Fibroblast of upper back skin (primary cell): ENCODE data around the gene TUB.

ENCODE experiments used
- DNase-seq: peaks from one replicate; pipeline ENCODE4 v3.0.0-alpha.2; 2013

TUB gene

DNA sequence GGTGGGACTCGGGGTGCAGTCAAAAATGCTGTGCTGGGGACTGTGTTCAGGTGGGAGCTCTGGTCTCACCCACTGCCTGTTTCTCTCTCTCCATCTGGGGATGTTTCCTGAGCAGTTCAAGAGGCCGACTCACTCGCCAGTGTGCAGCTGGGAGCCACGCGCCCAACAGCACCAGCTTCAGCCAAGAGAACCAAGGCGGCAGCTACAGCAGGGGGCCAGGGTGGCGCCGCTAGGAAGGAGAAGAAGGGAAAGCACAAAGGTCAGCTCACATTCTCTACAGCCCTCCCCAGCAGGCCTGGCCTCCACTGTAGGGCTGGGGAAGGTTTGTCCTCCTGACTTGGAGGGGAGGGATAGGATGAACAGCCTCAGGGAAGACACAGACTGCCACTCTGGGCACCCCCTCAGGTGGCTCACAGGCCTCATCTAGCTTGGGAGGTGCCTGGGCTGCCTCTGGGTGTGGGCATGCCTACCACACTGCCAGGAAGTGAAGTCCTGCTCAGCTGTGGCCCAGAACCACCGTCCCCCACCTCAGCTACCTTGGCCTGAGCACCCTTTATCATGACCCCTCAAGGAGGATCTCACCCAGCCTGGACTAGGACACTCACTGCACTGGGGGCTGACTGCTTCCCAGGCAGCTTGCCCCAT, 13.0 kb downstream of the TUB start:
- DNase-seq = no peak

DNA sequence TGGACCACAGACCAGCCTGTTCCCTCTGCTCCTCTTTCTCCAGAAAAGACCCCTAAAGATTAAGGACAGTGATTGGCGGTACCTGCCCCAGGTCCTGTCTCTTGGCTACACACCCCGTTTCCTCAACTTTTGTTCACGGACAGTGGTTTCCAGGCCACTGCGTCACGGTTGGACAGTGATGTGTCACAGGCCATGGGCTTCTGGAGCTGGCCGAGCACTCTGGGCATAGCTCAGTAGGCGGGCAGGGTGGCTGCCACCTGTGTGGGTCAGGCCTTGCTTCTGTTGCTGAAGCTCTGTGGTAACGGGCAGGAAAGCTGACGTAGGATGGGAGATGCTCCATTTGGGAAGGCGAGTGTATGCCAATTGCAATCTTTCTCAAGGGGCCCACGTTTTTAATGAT, 13.6 kb downstream of the TUB start:
- no peak for DNase-seq

DNA sequence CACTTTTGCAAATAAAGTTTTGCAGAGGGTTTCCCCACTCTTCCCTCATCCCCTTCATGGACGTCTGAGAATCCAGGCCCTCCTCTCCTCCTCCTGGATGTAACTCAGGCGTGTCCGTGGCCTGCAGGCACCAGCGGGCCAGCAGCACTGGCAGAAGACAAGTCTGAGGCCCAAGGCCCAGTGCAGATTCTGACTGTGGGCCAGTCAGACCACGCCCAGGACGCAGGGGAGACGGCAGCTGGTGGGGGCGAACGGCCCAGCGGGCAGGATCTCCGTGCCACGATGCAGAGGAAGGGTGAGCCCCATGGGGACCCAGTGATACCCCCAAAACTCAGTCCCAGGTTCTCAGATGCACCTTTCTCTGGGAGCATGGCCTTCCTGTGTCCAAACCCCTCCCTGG, 14.4 kb downstream of the TUB start:
- no peak for DNase-seq

DNA sequence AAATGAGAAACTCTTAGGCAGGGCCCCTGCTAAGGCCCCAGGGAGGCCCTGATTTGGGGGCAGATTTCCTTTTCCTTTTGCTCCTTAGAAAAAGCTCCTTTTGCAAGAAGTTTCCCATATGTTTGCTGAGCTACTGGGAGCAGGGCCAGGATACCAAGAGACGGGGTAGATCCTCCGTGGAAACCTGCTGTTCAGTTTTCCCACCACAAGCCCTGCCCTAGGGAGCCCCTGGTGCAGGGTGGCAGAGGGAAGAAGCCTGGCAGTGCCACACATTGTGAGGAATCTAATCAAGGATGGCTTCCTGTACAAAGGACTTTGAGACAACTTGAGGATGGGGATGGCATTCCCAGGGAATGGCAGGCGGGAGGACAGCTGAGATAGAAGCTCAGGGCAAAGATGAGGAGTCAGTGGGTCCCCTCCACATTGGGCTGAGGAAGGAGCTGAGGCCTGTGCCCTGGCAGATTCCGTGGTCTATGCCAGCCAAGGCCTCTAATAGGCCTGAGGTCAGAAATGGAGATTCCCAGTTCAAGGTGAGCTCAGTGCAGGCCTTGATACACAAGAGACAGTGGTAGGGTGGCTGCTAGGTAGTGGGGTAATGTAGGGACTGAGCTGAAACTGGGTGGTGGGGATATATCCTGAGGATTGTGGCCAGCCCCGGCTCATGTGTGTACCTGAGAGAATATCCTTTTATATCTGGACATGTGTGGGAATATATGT, 15.0 kb downstream of the TUB start:
- DNase-seq = no peak

DNA sequence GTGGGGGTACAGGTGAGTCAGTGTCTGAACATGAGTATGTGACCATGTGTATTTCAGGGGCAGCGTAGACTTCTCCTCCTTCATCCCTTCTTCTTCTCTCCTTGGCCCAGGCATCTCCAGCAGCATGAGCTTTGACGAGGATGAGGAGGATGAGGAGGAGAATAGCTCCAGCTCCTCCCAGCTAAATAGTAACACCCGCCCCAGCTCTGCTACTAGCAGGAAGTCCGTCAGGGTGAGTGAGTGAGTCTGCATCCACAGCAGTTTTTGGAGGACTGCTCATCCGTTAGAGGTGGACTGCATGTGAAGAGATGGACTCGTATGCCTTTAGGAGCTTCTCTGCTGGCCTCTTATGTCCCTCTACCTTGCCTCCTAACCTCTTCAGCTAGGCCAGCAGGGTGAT, 15.6 kb downstream of the TUB start:
- no peak for DNase-seq

DNA sequence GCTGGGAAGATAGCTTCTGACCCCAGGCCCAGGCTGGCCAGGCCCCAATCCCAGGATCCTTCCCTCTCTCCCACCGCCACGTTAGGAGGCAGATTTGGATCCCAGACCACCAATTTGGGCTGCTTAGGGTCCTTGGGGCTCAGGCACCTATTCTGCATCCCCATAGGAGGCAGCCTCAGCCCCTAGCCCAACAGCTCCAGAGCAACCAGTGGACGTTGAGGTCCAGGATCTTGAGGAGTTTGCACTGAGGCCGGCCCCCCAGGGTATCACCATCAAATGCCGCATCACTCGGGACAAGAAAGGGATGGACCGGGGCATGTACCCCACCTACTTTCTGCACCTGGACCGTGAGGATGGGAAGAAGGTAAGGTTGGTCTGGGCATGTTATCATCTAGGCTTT, 16.1 kb downstream of the TUB start:
- DNase-seq = no peak

DNA sequence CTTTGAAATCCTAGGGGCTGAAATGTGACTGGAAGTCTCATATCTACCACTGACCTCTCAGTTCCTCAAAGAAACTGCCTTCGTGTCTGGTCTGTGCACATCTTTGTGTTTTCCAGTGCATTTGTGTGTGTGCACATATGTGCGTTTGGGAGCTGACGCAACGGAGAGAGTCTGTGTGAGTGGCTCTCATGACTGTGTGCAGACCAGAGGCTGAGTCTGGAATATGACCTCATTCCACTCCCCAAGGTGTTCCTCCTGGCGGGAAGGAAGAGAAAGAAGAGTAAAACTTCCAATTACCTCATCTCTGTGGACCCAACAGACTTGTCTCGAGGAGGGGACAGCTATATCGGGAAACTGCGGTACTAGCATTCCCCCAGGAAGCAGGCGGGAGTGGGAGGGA, 16.5 kb downstream of the TUB start:
- peak; percentile 54 for DNase-seq

DNA sequence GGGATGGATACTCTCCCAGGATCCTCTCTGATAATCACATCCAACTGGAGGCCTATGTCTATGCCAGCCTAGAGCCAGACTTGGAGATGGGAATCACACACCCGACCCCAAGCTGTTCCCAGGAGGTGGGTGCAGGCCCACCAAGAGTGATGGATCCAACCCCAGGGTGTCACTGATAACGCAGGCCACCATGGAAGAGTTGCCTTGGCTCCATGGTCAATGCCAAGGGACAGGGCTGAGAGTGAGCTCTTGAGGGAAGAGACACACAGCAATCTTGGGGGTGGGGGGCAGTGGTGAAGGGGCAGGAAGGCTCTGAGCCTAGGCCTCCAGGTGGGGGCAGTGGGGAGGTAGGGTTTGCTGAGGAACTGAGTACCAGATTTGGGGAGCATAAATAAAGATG, 16.9 kb downstream of the TUB start:
- no peak for DNase-seq

DNA sequence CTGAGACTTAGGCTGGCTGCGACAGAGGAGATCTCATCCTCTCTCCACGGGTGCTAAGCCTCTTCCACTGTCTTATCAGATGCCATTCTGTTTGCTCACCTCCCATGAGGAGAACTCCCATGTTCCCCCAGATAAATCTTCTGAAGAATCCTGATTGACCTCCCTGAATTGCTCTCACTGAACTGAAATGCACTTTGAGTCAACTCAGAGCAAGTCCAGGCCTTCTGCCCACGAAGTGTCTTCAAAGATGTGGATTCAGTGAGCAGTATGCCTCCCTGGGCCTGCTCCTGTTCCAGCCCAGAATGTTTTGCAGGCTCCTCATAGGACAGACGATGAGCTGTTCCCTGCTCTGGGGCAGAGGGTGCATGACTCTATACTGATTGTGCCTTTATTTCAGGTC, 17.4 kb downstream of the TUB start:
- peak; percentile 81 for DNase-seq

DNA sequence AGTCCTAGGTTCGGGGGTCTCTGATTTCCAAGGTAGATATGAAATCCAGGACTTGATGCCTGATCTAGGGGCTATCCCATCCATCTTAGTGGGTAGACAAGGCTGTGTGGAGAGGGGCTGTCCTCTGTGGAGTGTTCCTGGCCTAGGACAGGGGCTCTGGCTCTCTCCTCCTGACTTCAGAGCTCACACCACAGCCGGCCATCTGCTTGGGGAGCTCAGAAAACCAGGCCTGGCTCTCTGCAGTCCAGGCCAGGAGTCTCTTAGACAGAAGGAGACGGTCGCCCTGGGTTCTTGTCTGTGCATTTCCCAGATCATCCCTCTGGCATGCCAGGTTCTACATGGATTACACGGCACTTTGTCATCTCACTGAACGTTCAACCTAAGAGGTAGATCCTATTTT, 17.9 kb downstream of the TUB start:
- DNase-seq = peak; percentile 31

DNA sequence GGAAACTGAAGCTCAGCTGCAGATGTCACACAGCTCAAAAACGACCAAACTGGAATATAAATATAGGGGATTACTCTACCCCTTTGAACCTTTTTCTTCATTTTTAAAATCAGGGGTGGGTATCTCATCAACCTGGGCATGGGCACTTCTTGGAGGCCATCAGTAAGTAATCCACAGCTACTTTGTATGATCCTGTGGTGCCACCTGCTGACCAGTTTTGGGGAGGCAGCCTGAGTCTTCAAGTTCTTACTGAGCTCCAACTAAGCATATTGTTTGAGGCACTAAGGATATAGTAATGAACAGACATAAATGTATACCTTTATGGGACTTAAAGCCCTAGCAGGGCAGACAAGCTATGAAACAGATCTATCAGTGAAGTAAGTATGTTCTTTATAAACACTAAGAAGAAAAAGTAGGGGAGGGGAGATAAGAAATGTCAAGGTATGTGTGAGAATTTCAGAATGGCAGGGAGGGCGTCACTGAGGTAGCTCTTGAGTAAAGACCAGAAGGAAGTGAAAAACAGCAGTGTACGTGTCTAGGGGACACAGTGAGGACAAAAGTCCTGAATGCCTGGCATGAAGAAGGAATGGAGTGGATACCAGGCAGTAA, 18.4 kb downstream of the TUB start:
- DNase-seq = peak; percentile 77

DNA sequence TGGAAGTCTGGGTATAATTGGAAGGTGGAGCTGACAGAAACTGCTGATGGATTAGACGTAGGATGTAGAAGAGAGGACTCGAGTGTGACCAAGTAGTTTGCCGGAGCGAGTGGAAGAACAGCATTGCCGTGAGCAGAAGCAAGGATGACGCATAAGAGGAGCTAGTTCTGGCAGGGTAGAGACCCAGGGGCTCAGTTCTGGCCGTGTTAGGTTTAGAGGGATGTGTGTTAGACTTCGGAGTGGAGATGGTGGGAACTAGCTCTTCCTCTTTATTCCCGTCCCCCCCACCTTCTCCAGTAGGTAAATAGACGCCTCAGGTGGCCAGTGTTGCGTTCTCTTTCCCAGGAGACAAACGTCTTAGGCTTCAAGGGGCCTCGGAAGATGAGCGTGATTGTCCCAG, 19.1 kb downstream of the TUB start:
- DNase-seq = no peak

DNA sequence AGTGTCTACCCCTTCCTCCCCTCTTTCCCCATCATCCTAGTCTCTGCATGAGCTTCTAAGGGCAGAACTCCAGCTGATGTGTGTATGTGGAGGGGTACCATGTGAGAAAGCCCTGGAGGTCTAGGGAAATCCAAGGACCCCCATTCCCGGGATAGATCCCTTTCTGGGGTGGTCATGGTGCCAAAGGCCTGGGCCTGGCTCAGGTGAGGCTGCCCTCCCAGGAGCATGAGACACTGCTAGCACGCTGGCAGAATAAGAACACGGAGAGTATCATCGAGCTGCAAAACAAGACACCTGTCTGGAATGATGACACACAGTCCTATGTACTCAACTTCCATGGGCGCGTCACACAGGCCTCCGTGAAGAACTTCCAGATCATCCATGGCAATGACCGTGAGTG, 19.6 kb downstream of the TUB start:
- DNase-seq = no peak

DNA sequence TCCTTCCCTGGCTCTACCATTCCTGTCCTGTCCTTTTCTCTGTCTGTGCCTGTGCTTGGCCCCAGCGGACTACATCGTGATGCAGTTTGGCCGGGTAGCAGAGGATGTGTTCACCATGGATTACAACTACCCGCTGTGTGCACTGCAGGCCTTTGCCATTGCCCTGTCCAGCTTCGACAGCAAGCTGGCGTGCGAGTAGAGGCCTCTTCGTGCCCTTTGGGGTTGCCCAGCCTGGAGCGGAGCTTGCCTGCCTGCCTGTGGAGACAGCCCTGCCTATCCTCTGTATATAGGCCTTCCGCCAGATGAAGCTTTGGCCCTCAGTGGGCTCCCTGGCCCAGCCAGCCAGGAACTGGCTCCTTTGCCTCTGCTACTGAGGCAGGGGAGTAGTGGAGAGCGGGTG, 20.4 kb downstream of the TUB start:
- DNase-seq = no peak

DNA sequence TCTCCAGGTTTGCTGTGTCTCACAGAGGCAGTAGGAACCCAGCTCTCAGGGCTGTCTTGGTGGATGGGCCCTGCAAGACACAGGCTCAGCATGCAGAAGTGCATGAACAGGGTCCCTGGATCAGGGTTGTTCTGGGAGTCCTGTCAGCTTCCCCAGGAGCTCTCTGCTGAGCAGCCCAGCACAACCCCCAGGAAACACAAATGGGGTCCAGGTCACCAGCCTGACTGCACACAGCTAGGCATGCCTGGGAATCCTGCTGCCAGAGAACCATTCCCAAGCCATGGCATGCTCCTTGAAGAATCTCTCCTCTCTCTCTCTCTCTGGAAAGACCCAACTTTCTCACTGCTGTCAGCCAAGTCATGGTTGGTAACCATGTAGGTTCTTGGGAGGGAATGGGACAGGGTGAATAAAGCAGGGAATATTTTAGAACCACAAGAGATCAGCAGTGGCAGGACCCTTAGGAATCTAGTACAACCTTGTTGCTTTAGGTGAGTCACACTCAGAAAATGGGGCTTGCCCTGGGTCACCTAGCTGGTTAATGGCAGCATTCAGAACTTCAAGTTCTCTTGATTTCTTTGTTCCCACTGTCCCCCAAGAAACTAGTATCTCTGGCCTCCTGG, 21.4 kb downstream of the TUB start:
- no peak for DNase-seq

DNA sequence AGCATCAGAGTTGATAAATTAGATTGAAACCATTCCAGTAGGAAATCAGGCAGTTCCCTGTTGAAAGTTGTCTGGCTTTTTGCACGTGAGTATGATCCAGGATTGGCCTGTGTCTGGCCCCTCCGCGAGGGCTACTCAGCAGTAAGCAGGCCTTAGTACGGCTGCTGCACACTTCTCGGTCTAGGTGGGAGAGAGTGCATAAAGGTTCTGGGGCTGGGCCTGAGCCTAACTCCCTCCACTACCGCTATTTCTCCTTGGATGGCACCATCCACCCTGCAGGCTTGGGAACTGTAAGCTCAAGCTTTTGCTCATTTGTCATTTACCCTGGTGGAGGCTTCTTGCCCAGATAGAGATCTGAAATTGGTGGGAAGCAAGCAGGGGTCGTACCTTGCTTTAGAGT, 22.0 kb downstream of the TUB start:
- no peak for DNase-seq

DNA sequence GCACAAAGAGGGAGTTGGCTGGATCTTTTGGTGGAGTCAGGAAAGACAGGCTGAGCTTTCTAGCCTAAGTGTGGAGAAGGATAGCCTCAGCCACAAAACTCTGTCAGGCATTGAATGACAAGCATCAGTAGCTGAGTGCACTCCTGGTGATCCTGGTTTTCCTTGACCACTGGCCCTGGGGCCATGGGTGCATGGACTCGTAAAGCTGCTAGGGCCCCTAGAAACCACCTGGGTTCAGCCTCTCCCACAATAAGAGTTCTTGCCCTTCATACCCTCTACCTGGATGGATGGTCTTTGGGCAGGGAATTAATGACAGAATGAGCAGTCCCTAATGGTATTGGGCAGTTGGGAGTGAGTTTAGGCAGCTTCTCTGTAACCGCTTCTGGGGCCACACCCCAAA, 22.9 kb downstream of the TUB start:
- no peak for DNase-seq

DNA sequence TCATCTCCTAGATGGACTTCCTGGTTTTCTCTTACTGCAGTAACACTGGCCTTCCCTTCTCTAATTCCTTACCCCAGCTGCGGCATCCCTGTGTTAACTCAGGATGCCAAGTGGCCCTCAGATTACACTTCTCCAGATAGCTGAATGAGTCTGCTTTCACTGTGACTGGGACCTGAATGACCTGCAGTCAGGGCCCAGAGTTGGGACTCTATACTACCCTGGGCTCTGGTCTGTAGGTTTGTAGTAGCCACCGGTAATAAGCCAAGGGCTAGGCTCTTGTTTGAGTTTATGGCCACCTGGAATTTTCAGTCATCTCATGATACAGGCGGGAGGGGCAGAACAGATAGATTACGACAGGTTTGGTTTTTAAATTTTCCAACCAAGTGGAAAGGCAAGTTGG, 24.1 kb downstream of the TUB start:
- no peak for DNase-seq

DNA sequence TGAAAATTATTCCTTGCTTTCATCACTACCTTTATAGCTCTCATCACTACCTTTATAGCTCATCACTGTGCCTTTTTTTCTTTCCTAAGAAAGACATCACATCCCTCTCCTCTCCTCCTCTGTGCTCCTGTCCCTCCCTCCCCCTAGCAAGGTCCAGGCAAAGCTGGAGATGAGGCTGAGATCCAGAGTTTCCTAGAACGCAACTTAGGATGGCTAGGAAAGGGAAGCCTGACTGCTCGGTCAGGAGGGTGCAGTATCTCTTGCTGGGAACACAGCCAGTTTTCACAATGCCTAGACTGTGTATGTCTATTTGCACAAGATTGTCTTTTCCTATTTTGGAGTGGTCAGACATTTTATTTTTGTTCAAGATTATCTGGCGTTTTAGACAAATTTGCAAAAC, 24.7 kb downstream of the TUB start:
- no peak for DNase-seq

DNA sequence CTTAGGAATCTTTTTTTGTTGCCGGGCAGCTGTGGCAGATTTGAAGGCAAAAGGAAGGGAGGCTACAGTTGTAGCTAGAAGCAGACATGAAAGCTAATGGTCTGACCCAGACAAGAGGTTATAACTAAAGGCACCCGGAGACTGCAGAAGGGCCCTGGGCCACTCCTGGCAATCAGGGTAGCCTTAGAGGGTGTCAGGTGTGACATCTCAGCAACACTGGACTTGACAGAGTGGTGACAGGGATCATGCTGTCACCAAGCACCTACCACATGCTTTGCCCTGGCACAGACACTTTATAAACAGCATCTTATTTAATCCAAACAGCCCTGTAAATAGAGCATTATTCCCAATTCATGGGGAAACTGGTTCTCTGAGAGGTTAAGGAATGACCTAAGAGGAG, 25.7 kb downstream of the TUB start:
- DNase-seq = no peak

DNA sequence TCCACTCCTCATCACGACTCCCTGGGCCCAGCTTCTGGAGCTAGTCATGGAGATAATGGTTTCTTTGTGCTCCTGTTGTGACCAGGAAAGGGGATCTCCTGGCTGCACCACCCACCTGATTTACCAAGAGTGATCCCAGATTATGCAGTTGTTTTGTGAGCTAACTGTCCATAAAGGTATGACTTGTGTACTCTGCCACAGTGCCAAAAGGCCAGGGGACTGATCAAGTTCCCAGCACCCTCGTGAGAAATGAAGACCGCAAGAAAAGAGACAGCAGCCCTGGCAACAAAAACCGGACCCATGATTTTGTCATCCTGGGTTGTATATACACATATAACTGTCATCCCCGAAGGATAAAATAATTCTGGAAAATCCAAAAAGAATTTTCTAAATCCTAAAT, 26.6 kb downstream of the TUB start:
- DNase-seq = no peak

DNA sequence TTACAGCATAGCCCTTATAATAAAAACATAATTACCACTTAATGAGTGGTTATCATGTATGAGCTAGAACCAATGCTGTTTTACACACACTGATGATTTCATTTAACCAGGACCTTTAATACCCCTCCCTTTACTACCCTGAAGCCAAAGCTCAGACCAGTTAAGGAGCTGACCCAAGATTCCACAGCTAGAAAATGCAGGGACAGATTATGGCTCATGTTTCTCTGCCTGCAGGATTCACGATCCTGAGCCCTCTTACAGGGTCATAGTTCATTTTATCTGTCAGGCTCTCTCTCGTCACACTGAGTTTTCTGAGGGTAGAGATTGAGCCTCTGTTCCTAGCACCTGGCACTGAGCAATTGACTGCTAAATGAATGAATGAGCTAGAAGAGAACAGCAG, 27.4 kb downstream of the TUB start:
- DNase-seq = no peak

DNA sequence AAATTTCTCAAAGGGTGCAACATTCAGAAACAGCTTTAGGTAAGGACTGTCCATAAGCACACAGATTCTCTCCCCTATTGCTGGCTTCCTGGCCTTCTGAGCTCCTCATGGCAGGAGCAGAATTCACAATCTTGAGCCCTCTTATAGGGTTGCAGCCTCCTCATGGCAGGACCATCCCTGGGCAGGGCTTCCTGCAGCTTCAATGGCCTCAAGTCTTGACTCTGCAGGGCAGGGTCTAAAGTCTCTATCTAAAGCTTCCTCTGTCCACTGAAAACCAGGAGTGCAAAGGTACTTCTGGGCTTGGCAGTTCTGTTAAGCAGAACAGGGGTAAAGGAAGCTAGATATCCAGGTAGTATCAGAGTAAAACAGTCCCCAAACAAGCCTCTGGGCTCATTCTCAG, 28.7 kb downstream of the TUB start:
- DNase-seq = no peak

DNA sequence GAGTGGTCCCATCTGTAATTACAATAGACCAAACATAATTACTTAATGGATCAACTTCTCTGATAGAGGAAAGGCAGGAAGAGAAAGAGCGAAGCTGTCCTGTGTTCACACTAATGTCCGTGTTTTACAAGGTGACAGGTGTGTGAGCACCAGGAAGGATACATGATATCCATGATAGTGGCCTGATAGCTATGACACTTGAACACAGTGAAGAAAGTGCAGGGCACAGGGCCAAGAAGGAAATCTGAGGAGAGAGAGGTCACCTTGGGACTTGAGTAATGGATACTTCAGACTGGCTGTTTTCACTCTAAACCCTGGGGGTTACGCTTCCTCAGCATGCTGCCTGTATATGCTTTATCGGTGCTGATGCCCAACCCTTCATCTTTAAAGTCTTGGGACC, 29.4 kb downstream of the TUB start:
- DNase-seq = no peak
